ENCODE measurements around the gene PLEKHN1. TPM values are rescaled to one million over a fixed set of nuclear protein-coding genes. Genes with fewer than 3 reads are reported as not detected.

Gene PLEKHN1
- total RNA-seq, 2 donors from 2014 or later, result not detected

- Histone ChIP-seq H3K27ac (no peak overlapping the region), H3K27me3 (no peaks in the 10 kb centered on the region), H3K36me3 (replicated peaks in 1 of 2; ENCODE audit: insufficient read depth in 1 of 2, low read depth in 2 of 2) (no peaks in the 10 kb centered on the region), H3K9me3 (no peaks in the 10 kb centered on the region), H3K4me3 (no peak overlapping the region), H3K4me1 (peaks cover 45% of the 10 kb centered on the region)
- TF ChIP-seq, protein P1, sequence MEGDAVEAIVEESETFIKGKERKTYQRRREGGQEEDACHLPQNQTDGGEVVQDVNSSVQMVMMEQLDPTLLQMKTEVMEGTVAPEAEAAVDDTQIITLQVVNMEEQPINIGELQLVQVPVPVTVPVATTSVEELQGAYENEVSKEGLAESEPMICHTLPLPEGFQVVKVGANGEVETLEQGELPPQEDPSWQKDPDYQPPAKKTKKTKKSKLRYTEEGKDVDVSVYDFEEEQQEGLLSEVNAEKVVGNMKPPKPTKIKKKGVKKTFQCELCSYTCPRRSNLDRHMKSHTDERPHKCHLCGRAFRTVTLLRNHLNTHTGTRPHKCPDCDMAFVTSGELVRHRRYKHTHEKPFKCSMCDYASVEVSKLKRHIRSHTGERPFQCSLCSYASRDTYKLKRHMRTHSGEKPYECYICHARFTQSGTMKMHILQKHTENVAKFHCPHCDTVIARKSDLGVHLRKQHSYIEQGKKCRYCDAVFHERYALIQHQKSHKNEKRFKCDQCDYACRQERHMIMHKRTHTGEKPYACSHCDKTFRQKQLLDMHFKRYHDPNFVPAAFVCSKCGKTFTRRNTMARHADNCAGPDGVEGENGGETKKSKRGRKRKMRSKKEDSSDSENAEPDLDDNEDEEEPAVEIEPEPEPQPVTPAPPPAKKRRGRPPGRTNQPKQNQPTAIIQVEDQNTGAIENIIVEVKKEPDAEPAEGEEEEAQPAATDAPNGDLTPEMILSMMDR (IDR thresholded peaks at IDR 0.05), result no peak
- no peak for TF ChIP-seq POLR2A (IDR thresholded peaks at IDR 0.05)
- no peak for DNase-seq
- intact Hi-C loops (cut with DNase I), result no loop called here
- no peak for ATAC-seq
- 45 to 68% methylated on average over 2 to 6 of the region's 6 CpGs for WGBS, 2 donors
These were observed 47.4 kb upstream of the PLEKHN1 start for GRCh38 chr1:918843-919242.

DNA sequence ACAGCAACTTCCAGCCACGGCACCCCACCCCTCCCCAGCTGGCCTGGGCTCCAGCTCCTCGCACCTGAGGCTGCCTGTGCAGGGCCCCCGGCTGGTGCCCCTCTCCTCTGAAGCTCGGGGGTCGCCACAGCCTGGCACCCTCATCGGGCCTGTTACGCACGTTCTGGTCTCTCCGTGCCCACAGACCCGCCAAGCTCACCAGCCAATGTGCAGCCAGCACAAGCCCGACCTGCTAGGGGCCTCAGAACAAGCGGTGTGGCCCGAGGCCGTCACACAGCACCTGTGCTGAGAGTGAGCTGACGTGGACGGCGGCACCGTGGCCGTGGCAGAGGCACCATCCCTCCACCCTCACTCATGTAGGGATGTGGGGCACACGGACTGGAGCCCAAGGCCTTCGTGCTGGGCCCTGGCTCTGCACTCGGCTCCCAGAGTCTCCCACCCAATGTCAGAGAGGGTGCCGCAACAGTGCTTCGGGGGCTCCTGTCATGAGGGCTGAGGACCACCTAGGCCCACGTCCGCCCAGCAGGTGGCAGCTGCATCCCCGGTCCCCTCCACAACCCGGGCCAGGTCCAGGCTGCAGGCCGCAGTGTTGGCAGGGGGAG is 46.9 kb upstream of the PLEKHN1 start:
- WGBS, 2 donors, result 58 to 68% methylated on average over 23 to 29 of the region's 29 CpGs
- H3K27ac ChIP-seq, result no peak overlapping the region
- H3K36me3 ChIP-seq (replicated peaks in 1 of 2; ENCODE audit: insufficient read depth in 1 of 2, low read depth in 2 of 2), result no peaks in the 10 kb centered on the region
- peak in 1 of 4 donors; percentile 8 for DNase-seq
- no peaks in the 10 kb centered on the region for H3K9me3 ChIP-seq
- no peak for ATAC-seq
- no peak overlapping the region for H3K4me3 ChIP-seq
- H3K4me1 ChIP-seq, result peaks cover 50% of the 10 kb centered on the region
- no peak for TF ChIP-seq POLR2A (IDR thresholded peaks at IDR 0.05)
- TF ChIP-seq, protein P1 (IDR thresholded peaks at IDR 0.05), result no peak
- intact Hi-C loops (cut with DNase I), result no loop called here
- peaks cover 0 to 2% of the 10 kb centered on the region in 2 donors for H3K27me3 ChIP-seq

- intact Hi-C loops (cut with DNase I), result no loop called here
- peaks cover 0 to 7% of the 10 kb centered on the region in 2 donors for H3K27me3 ChIP-seq
These were observed 46.3 kb upstream of the PLEKHN1 start for GRCh38 chr1:920010-920409.

DNA sequence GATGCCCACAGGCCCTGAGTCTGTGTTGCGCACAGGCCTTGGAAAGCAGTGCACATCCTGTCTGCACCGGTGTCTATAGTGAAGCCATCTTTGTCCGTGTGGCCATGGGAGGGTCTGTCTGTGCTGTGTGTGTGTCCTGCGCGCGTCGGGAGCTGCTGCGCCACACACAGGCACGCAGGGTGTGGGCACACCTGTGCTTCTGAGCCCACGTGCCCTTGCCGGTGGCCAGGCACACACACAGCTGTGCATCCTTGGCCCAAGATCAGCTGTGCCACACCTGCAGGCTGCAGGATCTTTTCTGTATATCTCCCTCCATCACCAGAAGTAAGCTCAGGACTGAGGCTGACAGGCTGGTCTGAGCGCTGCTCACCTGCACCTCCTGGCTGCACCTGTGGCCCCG is 45.8 kb upstream of the PLEKHN1 start:
- Histone ChIP-seq H3K4me3 (no peak overlapping the region), H3K9me3 (no peaks in the 10 kb centered on the region), H3K27ac (no peak overlapping the region), H3K27me3 (peaks cover 0 to 9% of the 10 kb centered on the region in 2 donors), H3K4me1 (peaks cover 60% of the 10 kb centered on the region), H3K36me3 (replicated peaks in 1 of 2; ENCODE audit: insufficient read depth in 1 of 2, low read depth in 2 of 2) (no peaks in the 10 kb centered on the region)
- WGBS, 2 donors, result 1 to 9% methylated on average over 9 to 13 of the region's 13 CpGs
- DNase-seq (no peak), ATAC-seq (no peak)
- intact Hi-C loops (cut with DNase I), result no loop called here
- TF ChIP-seq POLR2A (IDR thresholded peaks at IDR 0.05), result no peak
- TF ChIP-seq, protein P1 (IDR thresholded peaks at IDR 0.05), result no peak

More at GRCh38 chr1:920010-920409, 46.3 kb upstream of the PLEKHN1 start:
- WGBS, 2 donors, result 28 to 60% methylated on average over 2 to 22 of the region's 23 CpGs
- DNase-seq (peak in 2 of 4 donors; percentile 49 to 51), ATAC-seq (no peak)
- TF ChIP-seq, protein P1 (IDR thresholded peaks at IDR 0.05), result no peak
- Histone ChIP-seq H3K4me3 (no peak overlapping the region), H3K27ac (no peak overlapping the region), H3K36me3 (replicated peaks in 1 of 2; ENCODE audit: insufficient read depth in 1 of 2, low read depth in 2 of 2) (no peaks in the 10 kb centered on the region), H3K4me1 (peaks cover 56% of the 10 kb centered on the region), H3K9me3 (no peaks in the 10 kb centered on the region)
